ENCODE results near the gene AVEN. TPM values are rescaled to one million over a fixed set of nuclear protein-coding genes. Genes with fewer than 3 reads are reported as not detected.

Gene AVEN
- total and polyA plus RNA-seq, 2 of the 4 experiments (the other 2 are of a cell fraction) = 9.1 to 17.6 TPM

GRCh38 chr15:33865416-33865815 is 173.6 kb downstream of the AVEN start:
- no peak overlapping the region for H3K4ac ChIP-seq (ENCODE audit: low read depth, low read length)
- H3K9ac ChIP-seq (ENCODE audit: low read depth, low read length) = no peak overlapping the region
- no peaks in the 10 kb centered on the region for H3K36me3 ChIP-seq (ENCODE audit: control insufficient read depth, insufficient read depth, low read length)
- H2BK5ac ChIP-seq (ENCODE audit: low read depth, low read length, poor library complexity, severe bottlenecking) = no peak overlapping the region
- no peak overlapping the region for H2AK9ac ChIP-seq (replicated peaks; ENCODE audit: low read depth, low read length, poor library complexity)
- ChIA-PET CTCF (no interaction called here), POLR2A (ENCODE audit: unreplicated experiment) (no interaction called here)
- H2BK120ac ChIP-seq (ENCODE audit: low read depth, low read length) = no peak overlapping the region
- H4K20me1 ChIP-seq (ENCODE audit: insufficient read depth, low read length) = no peaks in the 10 kb centered on the region
- no CpG with 5 or more reads among the region's 6 CpGs for WGBS, 2 experiments (ENCODE audit: extremely low coverage in 2 of 2, insufficient read length in 1 of 2)
- no peak overlapping the region for H3K56ac ChIP-seq (ENCODE audit: extremely low read depth, insufficient read depth, low read length)
- ATAC-seq (ENCODE audit: low read depth) (peak; percentile 43), DNase-seq (peak; percentile 78)
- no peak overlapping the region for H4K91ac ChIP-seq (ENCODE audit: insufficient read depth, low read depth, low read length)
- H3K9me1 ChIP-seq (ENCODE audit: insufficient read depth, low read length) = peaks cover 10% of the 10 kb centered on the region
- H2BK20ac ChIP-seq (ENCODE audit: low read depth, low read length) = no peak overlapping the region
- H2AFZ ChIP-seq (replicated peaks; ENCODE audit: low read length, poor library complexity) = no peak overlapping the region
- no peak overlapping the region; the same call in 1 of the 2 replicates for H3K18ac ChIP-seq (ENCODE audit: low read depth, low read length)
- H3K4me1 ChIP-seq (ENCODE audit: control insufficient read depth, insufficient read depth, low read length) = peaks cover 13% of the 10 kb centered on the region
- H3K4me2 ChIP-seq (ENCODE audit: low read depth, low read length) = peak overlapping the region; percentile 59; the same call in 1 of the 2 replicates
- H4K8ac ChIP-seq (ENCODE audit: low read depth in 2 of 2, low read length in 2 of 2) = no peak overlapping the region
- H3K23ac ChIP-seq (ENCODE audit: low read depth, low read length) = no peak overlapping the region
- BruUV-seq (replicated peaks) = no TSS peak
- in situ Hi-C loops (cut with MboI; ENCODE audit: low sequenced_read_pairs) = no loop called here
- intact Hi-C loops (cut with micrococcal nuclease) = loop anchor here (5.0 kb wide), 1 partner anchor 42 kb away; no protein-coding TSS in a partner anchor
- dilution Hi-C loops (cut with HindIII; ENCODE audit: low sequenced_read_pairs, unreplicated experiment) = no loop called here
- H3K4me3 ChIP-seq (ENCODE audit: insufficient read depth, low read depth, low read length) = no peak overlapping the region
- H2AK5ac ChIP-seq (ENCODE audit: low read depth, low read length) = no peak overlapping the region
- no peaks in the 10 kb centered on the region for H3K27me3 ChIP-seq (ENCODE audit: control insufficient read depth, insufficient read depth, low read length)
- H3K14ac ChIP-seq (replicated peaks; ENCODE audit: low read depth, low read length) = no peak overlapping the region
- TF ChIP-seq MXI1 (IDR thresholded peaks at IDR 0.05; ENCODE audit: borderline replicate concordance, low read depth, low read length) (no peak), USF2 (IDR thresholded peaks at IDR 0.05; ENCODE audit: low read depth, low read length) (no peak), NFE2L2 (IDR thresholded peaks at IDR 0.05; ENCODE audit: low read depth, low read length) (no peak), FOS (IDR thresholded peaks at IDR 0.05; ENCODE audit: low read depth, low read length) (peak; percentile 57; the same call in 1 of the 2 replicates), POLR2A (IDR thresholded peaks at IDR 0.05; ENCODE audit: low read depth, low read length) (no peak), RAD21 (IDR thresholded peaks at IDR 0.05; ENCODE audit: low read length) (no peak), RCOR1 (IDR thresholded peaks at IDR 0.05; ENCODE audit: insufficient replicate concordance, low read length) (no peak), CEBPB (IDR thresholded peaks at IDR 0.05; ENCODE audit: low read depth, low read length) (peak; percentile 40; the same call in 1 of the 2 replicates), SMC3 (IDR thresholded peaks at IDR 0.05; ENCODE audit: low read depth, low read length) (no peak)
- H4K5ac ChIP-seq (ENCODE audit: low read depth, low read length) = no peak overlapping the region
- H3K9me3 ChIP-seq (ENCODE audit: control insufficient read depth, insufficient read depth, low read length) = no peaks in the 10 kb centered on the region
- no peak overlapping the region for H2BK15ac ChIP-seq (ENCODE audit: low read depth, low read length)
- H3K79me1 ChIP-seq (ENCODE audit: low read depth in 1 of 2, low read length in 2 of 2) = no peaks in the 10 kb centered on the region
- no peak overlapping the region for H3K27ac ChIP-seq (ENCODE audit: insufficient read depth, low read length)

Measured in IMR-90 (cell line).